GM19467 (cell line): ENCODE data around the gene NRP1.

Experiments
- ATAC-seq: cut with Tn5 transposase; IDR thresholded peaks from one replicate; pipeline ENCODE4 v1.9.1; 2021; ENCODE audit warnings: mild to moderate bottlenecking, moderate library complexity; ENCODE audit not compliant: unreplicated experiment

The NRP1 gene

DNA sequence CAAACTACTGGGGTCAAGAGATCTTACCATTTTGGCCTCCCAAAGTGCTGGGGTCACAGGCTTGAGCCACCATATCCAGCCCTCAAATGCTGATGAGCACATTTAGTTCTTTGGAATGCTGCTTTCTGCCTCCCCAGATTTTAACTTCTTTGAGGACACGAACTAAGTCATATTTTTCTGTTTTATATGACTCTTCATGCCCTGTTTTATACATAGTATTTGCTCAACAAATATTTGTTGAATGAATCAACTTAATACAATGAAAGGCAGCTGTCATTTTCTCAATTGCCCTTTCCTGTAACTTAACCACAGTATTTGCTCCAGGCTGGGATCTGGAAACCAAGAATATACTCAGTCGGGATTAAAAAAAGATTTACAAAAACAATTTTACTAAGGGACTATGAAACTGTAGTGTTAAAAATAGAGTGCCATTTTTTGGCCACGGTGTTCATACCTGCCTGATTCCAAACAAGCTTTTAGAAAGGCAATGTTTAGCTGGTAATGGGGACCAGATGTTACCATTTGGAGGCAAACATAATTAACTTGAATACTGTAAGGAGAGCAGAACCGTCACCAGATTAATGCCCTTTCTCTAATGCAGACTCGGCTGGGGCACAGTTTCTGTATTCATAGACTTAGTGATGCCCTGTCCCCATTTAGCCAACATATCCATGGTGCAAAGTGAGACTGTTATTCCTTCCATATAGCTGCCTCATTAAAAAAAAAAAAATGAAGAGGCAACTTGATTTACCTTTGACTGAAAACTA, 117.6 kb downstream of the NRP1 start:
- ATAC-seq = no peak

DNA sequence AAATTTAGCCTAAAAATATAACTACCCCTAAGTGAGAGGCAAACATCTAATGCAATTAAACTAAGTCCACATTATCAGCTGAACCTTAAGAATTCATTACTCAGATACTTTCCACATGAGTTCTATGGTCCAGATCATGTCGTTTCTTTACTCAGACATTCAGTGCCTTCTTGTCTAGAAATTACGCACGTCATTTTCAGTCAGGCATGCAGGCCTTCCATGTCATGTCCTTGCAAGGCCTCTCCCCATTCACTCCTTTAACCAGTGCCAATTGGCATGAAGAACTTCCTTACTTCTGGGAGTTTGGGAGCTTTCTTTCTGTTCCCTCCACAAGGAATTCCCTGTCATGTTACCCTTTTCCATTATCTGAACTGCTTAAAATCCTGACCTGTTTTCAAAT, 118.8 kb downstream of the NRP1 start:
- no peak for ATAC-seq

DNA sequence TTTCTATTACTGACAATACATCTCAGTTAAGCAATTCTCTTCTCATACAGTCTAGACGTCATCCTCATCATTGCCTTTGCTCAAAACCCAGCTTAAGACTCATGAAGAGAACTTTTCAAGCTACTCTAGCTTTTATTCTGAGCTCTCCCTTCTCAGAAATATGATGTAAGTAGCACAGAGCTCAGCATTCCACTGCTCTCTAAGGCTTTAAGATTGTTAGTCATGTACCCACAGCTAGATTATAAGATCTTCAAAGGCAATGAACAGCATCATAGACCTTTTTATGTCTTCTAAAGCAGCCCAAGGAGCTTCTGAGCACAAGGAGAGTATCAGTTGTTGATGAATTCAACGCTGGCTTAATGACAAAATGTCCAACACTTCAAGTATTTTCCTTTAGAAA, 119.3 kb downstream of the NRP1 start:
- ATAC-seq = no peak

DNA sequence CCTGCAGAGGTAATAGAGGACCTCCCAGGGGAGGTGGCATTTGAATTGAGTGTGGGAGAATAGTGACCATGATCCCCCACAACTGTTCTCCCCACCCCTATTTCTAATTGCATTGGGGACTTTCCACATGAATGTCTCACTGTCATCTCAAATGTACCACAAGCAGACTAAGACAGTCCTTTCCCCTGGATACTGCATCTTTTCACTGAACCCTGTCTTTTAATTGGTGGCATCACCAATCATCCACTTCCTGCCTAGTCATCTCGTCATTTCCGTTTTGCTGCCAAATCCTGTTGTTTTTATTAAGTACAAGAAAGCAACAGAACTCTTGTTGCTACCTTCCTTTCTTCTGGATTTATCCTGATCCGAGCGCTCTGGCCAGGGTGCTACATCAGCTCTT, 120.3 kb downstream of the NRP1 start:
- no peak for ATAC-seq

DNA sequence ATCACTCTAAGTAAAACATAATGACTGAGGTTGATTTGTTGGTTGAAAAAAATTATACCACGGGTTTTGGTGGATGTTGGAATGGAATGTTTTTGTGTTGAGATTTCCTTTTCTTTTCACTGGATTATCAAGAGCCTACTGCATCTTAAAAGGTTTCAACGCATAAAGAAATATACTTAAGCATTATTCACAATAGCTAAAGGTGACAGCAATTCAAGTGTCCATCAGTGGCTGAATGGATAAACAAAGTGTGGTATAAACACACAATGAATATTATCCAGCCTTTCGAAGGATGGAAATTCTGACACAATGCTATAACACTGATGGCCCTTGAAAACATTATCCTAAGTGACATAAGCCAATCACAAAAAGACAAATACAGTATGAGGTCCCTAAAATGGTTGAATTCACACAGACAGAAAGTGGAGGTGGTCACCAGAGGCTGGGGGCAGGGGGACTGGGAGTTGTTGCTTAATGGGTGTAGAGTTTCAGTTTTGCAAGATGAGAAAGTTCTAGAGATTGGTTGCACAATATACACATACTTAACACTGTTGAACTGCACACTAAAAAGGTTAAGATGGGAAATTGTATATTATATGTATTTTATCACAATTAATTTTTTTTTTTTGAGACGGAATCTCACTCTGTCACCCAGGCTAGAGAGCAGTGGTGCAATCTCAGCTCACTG, 122.3 kb downstream of the NRP1 start:
- no peak for ATAC-seq

DNA sequence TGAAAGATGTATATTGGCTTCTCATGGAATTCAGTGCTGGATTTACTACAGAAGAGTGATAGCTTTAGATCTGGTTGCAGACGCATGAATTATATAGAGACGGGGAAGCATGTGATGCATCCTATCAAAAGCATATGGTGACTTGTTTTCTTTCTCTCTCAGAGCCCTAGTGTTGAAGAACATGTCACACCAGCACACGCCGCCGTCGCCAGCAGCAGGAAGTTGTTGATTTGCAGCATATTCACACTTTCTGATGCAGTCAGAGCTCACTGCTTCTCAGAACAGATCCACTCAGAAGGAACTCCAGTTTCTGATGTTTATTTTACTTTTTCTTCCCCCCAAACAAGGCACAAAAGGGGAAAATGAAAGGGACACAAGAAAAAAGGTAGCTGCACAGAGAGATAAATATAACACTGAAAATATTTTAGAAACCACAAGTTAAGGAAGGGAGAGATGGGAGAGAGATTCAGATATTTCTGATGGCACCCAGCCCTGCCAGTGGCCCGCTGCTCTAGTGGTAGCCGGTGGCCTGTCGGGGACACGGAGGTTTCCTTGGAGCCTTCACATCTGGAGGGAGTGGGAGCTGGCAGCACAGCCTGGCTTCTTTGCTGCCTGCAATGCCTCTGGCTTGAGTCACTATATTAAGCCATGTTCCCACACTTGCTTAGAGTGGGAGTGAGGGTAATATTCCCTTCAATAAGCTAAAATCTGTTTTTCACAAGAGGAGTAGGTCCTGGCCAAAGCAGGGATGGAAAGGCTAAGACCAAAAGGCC, 123.2 kb downstream of the NRP1 start:
- no peak for ATAC-seq

DNA sequence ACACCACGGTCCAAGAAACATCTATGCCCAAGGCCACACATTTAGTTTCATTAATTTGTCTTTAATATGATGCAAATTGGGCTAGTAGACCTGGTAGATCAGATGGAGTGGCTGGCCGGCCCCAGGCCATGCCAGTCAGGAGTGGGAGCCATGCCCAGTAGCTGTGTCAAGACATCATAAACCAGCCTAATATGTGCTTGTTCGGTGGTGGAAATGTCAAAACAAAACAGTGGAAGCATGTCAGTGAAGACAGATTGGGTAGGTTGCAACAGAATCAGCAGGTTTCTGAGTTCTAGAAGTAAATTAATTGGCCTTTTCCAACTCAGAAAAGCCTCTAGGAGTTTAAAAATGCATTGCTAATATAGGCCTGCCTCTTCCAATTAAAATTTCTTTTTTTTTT, 124.7 kb downstream of the NRP1 start:
- no peak for ATAC-seq

DNA sequence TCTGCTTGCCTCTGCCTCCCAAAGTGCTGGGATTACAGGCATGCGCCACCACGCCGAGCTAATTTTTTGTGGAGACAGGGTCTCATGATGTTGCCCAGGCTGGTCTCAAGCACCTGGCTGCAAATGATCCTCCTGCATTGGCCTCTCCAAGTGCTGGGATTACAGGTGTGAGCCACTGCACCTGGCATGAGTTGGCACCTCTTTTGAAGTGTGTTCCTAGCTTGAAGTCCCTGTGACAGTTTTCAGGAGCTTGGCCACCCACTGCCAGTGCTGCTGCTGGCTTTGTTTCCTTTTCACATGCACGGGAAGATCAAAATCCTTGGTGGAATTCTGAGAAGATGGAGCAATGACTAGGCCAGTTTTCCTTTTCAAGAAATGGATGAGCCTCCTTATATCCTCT, 126.3 kb downstream of the NRP1 start:
- no peak for ATAC-seq

DNA sequence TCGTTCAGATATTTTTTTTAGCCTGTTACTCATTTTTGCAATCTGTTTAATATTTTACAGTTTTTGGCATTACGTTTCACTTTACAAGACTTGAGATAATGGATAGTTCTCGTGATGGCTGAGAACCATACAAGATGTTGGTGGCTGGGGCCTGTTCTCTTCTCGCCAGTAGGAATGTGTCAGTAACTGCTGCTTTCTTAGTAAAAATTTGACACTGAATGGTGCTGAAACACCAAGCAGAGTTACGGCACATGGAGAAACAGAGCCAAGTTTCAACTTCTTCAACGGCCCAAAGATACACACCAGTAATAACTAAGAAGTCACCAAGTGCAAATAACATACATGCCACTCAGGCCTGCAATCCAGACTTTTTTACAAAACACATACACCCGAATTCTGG, 130.4 kb downstream of the NRP1 start:
- ATAC-seq = no peak

DNA sequence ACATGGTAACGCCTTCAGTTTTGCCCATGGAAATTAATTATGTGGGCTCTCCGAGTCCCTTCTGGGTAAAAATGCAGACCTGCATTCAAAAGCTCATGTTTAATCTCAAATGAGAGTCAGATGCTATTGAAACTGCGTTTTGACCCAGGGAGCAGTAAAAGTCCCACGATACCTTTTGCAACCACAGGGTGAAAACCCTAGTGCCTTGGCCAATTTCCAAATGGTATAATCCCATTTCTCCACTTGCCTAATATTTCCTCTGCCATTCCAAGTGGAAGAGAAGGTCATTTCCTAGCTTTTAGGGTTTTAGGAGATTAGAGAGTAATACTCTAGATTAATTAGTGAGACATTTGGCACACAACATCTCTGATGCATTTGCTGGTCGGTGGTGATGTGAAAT, 132.5 kb downstream of the NRP1 start:
- ATAC-seq = no peak

DNA sequence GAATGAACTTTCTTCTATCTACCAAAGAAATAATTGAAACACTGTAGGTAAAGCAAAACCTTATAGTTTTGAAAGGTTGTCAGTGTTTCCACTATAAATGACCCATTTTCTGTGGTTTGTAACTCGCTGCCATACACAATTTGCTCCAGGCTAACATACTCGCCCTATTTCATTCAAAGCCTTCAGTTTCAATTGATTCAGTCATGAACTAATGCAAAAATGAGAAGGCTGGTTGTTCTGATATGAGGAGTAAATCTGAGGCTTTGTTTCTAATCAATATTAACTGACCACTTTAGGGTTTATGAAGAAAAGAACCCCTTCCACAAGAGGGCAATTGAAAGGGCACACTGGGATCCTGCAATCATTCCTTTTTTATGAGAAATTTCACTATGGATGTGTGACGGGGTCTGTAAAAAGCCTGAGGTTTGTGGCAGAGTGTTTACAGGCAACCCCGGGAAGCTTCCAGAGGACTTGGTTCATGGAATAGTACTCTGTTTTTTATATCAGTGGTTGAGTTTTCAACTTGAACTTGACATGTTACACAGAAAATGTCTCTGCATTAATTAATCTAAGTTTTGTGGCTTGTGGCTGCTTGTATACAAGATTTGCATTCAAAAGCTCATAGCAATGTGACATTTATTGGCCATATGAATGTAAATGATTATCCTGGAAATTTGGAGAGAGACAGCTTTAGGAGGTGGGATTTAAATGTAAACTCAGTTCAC, 133.2 kb downstream of the NRP1 start:
- no peak for ATAC-seq

DNA sequence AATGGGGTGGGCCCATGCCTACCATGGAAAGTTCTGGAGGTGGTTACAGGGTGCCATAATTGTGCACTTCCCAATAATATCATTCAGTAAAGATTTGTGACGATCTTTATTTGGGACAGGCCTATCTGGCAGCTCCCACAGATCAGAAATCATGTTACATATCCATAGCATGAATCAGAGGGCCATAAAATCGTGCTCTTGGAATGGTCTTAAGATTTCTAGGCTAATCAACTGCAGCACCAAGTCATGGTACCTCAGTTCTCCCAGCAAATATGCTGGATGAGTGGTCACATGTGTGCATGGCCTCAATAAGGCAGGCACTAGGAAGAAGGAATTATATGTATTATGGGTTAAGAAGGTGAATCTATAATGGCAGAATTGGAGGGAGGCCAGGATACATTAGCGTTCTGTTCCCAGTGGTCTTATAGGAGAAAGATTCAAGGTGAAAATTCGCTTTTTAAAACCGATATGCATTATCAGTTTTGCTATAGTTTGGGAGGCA, 134.7 kb downstream of the NRP1 start:
- no peak for ATAC-seq

DNA sequence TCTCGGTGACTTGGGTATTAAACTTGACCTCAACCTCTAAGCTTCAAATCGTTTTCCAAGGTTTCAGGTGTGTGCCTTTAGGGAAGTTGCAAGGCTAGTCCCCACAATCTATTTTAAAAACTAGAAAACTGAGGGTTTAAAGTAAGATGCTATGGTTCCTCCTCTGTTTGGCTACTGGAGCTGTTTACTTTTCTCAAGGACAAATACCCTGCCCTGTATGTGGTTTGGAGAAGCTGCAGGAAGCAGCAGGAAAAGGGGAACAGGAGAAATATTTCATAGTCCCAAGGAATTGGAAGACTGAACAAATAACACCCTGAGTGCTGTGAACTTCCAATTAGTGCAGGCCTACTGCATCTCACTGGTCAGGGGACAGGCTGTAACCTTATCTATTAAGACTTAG, 135.9 kb downstream of the NRP1 start:
- ATAC-seq = no peak

DNA sequence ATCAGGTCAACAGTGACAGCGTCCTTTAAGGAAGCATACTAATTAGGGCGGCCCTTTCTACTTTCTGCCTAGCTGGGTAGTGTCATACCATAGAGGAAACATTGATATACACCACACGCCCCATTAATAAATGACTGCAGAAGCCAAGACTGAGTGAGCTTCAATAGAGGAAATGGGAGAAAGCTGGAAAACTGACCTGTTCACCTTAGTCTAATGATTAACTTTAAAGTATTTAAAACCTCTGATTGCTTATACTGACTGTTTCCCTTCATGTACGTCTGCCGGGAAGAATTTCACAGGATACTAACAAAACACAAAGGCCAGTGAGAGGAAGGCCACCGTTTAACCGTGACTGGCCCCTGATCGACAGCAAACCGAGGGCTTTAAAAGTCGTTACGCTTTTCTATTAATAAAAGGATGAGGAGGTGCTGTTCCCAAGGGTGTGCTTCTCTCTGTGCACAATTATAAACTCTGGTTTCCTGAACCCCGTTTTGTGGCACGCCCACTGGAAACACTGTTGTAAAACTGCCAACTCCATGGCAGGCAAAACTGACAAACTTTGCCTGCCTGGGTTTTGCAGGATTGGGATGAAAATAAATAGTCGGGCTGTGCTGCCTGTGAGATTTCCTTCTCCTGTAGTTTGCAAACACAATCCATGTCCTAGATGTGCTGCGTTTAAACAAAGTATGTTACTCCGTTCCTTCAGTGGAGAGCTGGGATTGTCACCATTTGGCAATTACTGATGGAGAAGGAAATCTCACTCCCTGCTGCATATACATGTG, 137.6 kb downstream of the NRP1 start:
- ATAC-seq = no peak

DNA sequence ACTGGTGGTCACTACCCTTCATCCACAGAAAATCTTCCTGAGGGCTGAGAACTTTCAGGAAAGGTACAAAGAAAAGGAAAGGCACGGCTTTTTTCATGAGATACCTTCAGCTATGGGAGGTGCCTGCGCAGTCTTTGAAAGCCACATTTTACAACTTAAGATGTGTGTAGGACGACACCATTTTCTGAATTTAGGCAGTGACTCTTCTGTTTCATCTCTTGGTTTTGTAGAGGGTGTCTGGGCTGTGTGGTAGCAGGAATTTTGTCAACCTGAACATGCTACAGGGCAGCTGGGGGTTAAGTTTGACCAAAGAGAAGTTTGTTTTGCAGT, 138.1 kb downstream of the NRP1 start:
- no peak for ATAC-seq

DNA sequence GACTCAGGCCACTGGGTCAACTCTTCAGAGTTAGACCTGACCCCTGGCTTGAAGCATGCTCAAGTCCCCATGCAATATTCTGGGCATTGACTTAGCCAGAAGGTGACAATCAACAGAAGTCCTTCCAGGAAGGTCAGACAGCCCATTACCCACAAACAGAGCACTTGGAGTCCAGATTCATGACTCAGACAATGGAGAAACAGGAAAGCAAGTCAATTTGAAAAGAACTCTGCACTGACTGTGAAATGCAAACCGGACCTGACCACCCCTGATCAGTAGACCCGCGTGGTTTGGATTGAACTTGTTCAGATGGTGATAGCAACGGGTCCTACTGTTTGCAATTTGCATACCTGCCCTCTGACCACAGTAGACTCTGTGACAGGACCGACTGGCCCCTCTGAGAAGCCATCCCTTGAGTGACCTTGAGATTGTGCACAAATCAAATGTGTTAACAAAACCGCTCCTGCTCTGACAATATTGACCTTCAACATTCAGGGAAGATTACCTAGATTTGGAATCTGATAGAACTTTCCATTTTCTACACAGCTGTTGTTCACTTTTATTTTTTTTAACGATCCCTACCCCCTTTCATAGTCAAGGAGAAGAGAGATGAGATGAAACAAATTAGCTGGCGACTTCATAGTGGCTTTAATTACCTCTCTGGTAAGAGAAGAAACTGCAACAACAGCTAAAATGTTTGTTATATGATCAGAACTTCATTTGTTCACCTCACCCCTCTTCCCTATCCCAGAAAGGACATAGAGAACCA, 138.7 kb downstream of the NRP1 start:
- ATAC-seq = no peak

DNA sequence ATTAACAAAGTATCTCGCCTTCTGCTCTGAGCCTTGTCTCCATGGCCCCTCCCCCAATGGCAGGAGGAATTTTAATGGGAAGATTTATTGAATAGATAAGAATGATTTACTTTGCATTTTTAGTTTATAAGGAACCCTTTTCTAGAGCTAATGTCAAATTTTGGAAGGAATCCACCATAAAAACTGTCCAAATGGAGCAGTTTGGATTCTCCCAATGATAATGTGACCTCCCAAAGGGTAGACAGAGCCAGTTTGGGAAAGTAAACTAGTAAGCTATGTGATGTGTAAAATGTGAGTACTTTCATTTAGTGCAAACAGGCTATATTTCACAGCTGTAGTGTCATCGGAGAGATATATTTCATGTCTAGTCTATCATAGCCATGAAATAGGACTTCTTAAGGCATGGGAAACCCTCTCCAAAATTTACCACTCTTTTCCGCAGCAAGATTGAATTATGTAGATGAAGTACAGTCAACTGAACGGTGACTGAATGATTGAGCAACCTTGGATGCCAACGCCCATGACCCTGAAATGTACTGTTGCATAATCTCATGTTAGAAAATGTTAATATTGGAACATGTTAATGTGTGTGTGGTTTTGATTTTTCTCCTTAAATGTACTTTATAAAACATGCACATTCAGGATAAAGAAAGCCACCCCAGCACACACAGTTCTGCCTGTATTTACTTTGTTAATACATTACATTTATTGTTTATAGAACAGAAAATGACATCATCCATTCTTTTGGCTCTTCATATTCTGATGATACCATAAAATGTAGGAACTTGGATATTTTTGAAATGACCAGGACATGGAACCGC, 140.6 kb downstream of the NRP1 start:
- ATAC-seq = no peak

DNA sequence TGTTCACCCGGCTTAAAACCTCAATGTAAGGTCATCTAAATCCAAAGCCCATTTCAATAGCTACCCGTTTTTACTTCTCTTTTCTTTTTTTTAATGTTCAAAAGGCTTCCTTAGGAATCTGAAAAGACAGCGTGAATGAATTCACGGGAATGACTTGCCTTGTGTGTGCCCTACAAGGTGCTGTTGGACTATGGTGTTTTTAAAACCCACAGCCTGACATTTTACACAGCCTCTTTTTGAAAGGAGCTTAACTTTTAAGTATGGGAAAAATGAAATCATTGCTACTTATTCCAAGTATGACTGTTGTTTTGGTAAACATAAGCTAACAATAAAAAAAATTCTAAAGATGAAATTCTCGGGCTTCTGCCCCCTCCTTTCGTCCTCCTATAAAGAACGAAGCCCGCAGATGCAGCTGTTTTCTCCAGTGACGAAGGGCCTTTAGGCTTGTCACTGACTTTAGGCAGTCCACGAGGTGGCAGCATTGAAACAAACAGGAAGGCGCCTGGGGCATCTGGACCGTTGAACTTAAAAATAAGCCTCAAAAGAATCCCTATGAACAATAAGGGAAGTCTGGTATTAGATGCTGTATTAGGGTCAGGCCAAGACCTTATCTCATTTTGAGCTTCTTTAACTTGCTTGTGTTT, 141.3 kb downstream of the NRP1 start:
- peak; percentile 75 for ATAC-seq
